Stimulated activated CD8-positive, alpha-beta memory T cell treated with anti-CD3 and anti-CD28 coated beads, Interleukin-4, amount 100 ng/mL, for 24 hours (primary cell): ENCODE data around the gene ACSM3.
"Not testable (repeated sequence)": the region's sequence is repeated elsewhere in the genome, so short reads cannot be mapped to it uniquely, and the experiment has no call there.

Experiments used
- DNase-seq: peaks from one replicate; pipeline ENCODE4 v3.0.0-alpha.2; 2020; ENCODE audit warnings: low read depth

Gene ACSM3

DNA sequence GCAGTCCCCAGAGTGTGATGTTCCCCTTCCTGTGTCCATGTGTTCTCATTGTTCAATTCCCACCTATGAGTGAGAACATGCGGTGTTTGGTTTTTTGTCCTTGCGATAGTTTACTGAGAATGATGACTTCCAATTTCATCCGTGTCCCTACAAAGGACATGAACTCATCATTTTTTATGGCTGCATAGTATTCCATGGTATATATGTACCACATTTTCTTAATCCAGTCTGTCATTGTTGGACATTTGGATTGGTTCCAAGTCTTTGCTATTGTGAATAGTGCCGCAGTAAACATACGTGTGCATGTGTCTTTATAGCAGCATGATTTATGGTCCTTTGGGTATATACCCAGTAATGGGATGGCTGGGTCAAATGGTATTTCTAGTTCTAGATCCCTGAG, 8.0 kb upstream of the ACSM3 start:
- DNase-seq: not testable (repeated sequence)

DNA sequence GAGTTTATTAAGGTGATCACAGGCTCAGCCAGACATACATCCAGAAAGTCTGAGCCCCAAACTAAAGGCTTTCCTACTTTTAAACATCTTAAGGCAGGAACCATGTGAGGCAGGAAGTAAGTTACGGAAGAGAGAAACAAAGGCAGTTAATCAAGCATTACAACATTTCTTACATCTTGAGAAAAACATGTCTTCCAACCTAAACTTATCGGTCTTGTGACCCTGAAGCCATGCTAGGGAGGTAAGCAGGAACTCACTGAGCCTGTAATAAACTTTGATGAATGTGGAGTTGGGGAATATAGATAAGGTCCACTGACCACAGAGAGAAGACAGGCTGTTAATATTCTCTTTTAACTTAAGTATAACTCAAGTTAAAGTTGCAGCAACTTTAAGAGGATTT, 3.5 kb upstream of the ACSM3 start:
- DNase-seq: no peak

DNA sequence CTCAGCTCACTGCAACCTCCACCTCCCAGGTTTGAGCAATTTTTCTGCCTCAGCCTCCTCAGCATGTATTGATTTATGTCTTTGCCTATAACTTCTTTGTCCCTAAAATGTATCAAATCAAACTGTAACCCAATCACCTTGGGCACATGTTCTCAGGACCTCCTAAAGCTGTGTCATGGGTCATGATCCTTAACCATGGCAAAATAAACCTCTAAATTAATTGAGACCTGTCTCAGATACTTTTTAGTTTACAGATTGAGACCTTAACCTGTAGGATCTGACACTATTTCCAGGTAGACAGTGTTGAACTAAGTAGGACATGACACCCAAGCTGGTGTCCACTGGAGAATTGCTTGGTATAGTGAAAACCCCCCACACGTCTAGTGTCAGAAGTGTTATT, 2.6 kb upstream of the ACSM3 start:
- no peak for DNase-seq

DNA sequence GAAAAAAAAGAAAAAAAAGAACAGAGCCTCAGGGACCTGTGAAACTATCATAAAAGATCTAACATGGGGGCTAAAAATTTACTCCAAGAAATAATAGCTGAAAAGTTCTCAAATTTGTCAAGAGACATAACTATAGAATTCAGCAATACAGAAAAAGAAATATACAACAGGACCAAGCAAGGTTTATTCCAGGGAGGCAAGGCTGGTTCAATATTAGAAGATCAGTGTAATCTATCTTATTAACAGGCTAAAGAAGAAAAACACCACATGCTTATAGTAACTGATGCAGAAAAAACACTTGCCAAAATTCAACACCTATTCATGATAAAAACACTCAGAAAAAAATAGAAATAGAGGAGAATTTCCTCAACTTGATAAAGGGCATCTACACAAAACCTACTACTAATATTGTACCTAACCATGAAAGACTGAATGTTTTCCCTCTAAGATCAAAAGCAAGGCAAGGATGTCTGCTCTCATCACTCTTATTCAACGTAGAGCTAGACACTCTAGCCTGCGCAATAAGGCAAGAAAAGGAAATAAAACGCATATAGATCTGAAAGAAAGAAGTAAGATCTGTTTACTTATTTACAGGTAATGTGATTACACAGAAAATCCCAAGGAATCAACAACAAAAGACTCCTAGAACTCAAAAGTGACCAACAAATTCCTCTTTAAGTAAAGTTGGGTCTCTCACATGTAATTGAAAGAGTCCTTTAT, 1.2 kb upstream of the ACSM3 start:
- no peak for DNase-seq

DNA sequence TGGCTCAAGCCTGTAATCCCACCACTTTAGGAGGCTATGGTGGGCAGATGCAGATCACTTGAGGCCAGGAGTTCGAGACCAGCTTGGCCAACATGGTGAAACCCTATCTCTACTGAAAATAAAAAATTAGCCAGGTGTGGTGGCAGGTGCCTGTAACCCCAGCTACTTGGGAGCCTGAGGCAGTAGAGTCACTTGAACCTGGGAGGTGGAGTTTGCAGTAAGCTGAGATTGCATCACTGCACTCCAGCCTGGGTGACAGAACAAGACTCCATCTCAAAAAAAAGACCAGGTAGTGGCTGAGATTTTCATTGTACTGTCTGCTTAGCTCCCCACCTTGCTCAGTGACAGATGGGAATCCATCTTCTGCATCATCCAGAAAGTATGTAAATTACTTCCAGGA, 634 bp downstream of the ACSM3 start:
- DNase-seq: not testable (repeated sequence)

DNA sequence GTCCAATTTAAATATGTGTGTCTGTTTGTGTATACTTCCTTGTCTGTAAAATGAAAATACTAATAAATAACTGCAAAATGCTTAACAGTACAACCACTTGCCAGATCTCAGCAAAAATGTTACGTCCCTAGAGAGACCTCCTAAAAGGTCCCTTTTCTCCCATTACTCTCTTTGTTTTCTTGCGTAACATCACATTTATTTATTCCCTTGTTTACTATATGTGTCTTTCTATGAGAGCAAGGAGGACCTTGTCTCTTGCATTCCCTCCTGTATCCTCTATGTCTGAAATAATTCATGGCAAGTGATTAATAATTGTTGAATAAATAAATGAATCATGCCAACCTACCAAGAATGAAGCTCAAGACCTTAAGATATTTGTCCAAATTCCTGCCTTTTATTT, 1.9 kb downstream of the ACSM3 start:
- no peak for DNase-seq

DNA sequence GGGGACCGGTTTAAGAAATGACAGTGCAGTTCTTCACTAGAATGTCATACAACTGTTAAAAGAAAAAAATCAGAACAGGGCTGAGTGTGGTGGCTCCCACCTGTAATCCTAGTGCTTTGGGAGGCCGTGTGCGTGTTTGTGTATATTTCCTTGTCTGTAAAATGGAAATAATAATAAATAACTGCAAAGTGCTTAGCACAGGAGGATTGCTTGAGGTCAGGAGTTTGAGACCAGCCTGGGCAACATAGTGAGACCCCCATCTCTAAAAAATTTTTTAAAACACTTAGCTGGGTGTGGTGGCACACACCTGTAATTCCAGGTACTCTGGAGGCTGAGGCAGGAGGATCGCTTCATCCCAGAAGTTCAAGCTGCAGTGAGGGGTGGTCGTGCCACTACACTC, 2.5 kb downstream of the ACSM3 start:
- no peak for DNase-seq

DNA sequence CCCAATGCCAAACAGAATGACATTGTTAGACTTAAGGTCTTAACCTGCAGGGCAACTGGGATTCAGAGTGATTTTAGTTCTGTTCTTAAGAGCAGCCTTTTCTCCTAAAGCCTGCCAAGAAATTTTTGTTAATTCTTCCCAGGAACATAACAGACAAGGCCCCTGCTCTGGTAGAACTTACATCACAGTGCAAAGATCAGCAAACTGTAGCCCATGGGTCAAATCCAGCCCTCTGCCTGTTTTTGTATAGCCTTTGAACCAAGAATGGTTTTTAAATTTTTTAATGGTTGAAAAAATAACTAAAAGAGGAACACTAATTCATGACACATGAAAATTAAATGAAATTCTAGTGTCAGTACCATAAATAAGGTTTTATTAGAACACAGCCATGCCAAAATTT, 3.8 kb downstream of the ACSM3 start:
- DNase-seq: no peak

DNA sequence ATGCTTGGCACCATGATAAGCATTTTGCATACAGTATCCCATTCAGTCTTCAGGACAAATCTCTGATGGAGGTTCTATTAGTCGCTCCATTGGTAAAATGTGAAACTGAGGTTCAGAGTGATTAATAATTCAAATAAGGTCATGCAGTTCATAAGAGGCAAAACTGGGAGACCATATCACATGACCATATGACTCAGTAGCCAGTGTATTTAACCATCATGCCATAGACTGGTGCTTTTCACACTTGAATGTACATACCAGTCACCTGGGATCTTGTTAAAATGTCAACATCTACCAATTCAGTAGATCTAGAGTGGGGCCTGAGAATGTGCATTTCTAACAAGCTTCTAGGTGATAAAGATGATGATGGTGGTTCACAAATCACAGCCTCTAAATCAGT, 4.3 kb downstream of the ACSM3 start:
- DNase-seq: no peak

DNA sequence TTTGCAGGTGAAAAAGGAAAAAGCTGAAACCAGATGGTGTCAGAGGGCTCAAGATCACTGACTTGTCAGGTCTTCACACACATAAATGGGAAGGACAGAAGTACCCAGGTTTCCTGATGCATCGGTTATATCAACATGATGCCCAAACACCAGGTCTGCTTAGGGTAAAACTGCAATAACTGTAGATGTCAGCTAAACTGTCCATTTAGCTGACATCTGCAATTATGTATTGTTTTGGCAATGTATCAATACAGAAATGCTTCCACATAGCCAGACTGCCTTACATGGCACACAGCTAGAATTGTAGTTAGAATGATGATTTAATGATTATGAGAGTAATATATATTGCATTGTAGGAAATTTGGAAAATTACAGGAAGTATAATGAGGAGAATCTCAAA, 5.0 kb downstream of the ACSM3 start:
- no peak for DNase-seq

DNA sequence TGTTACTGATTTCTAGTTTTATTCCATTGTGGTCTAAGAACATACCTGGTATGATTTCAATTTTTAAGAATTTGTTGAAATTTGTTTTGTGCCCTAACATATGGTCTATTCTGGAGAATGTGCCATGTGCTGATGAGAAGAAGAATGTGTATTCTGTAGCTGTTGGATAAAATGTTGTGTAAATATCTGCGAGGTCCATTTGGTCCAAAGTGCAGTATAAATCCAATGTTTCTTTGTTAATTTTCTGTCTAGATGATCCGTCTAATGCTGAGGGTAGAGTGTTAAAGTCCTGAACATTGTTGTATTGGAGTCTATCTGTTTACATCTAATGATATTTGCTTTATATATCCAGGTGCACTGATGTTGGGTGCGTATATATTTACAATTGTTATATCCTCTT, 9.9 kb downstream of the ACSM3 start:
- DNase-seq: no peak

DNA sequence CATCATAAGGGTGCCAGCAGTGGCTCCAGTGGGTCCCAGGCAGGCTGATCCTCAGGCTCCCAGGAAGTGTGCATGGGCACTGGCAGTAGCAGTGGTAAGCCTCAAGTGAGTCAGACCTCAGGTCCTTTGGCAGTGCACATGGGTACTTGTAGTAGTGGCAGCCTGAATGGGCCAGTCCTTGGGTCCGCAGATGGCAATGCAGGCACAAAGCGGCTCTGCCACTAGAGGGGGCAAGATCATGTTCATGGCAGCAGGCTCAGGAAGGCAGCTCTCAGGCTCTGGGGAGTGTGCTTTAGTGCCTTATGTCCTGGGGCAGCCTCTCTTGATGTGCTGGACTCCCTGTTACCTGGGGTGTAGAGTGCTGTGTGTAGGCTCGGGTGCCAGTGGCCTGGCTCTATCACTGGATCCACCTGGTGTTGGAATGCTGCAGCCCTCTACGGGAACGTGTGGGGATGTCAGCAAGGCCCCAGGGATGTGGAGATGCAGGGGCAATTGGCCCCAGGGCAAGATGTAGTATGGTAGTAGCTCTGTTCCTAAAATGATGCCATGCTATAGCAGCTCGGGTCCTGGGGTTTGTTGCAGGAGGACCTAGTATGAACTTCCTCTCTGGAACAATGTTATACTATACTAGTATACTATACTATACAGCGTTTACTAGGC, 11.0 kb downstream of the ACSM3 start:
- DNase-seq: peak; percentile 25

DNA sequence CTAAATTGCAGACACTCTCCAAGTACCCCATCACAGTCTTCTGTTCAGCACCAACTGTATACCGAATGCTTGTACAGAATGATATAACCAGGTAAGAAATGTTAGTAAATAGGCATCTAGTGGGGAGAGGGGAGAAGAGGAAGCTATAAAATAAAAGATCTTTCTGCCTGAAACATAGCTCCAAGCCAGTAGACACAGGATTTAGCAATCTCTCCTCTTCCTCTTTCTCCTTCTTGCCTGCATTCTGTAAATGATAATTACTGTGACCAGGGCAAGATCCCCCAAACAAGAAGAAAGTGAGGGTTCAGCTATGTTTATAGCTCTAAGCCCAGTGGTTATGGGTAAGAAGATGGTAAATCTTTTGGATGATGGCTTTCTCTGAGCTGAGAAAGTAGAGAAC, 17.9 kb downstream of the ACSM3 start:
- no peak for DNase-seq

DNA sequence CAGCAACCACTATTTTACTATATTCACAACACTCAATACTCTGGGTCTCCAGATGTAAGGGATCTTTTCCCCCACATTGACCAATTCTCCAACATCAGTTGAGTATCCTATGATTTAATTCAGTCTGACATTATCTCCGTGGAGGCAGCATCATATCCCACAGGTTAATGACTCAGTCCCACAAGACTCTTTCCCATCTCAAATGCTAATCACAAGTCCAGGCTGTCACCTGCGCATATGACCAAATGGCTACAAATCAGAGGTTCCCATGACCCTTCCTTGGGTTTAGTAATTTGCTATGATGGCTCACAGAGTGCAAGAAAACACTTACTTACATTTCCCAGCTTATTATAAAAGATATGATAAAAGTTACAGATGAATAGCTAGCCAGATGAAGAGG, 18.7 kb downstream of the ACSM3 start:
- no peak for DNase-seq

DNA sequence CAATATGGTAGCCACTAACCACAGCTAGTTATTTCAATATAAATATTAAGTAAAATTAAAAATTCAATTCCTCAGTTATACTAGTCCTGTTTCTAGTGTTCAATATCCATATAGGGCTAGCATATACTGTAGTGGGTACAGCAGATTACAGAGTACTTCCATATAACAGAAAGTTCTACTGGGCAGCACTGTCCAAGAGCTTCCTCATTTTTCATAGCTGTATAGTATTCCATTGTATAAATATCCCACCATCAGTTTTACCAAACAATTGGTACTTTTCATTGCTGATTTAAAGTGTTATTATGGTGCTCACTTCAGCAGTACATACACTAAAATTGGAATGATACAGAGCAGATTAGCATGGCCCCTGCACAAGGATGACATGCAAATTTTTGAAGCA, 20.4 kb downstream of the ACSM3 start:
- DNase-seq: no peak

DNA sequence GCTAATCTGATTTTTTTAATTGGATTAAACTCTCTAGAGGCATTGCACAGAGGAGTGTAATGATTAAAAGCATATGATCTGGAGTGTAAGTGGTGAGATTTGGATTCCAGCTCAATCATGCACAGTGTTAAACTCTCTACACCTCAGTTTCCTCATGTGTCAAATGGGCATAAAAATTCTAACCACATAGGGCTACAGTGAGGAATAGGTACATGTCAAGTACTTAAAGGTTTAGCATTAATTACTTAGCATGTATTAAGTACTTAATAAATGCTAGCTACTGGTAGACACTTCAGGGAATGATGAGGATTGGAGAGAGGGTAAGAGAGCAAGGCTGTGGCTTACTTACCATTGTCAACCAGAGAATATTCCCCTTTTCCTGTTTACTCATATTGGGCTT, 25.3 kb downstream of the ACSM3 start:
- DNase-seq: no peak

DNA sequence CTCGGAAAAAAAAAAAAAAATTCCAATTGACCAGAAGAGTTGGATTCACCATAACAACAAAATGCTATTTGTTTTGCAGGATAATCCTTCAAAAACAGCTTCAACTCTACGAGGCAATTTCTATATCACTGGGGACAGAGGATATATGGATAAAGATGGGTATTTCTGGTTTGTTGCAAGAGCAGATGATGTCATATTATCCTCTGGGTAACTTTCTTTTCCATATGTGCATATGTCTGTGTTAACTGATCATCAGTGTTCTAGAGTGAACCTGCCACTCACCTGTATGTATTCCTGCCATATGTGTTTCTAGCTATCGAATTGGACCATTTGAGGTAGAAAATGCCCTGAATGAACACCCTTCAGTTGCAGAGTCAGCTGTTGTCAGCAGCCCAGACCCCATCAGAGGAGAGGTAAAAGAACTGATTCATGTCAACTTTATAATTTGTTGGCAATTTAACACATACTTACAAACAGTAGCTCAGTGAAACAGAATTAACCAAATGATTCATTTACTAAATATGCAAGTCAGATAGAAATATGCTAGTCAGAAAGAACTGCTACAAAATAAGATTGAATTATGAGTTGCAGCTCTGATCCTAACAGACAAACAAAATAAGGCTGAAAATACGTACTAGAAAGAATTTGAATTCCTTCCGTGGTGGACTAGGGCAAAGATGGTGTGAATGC, 28.3 kb downstream of the ACSM3 start:
- DNase-seq: no peak

DNA sequence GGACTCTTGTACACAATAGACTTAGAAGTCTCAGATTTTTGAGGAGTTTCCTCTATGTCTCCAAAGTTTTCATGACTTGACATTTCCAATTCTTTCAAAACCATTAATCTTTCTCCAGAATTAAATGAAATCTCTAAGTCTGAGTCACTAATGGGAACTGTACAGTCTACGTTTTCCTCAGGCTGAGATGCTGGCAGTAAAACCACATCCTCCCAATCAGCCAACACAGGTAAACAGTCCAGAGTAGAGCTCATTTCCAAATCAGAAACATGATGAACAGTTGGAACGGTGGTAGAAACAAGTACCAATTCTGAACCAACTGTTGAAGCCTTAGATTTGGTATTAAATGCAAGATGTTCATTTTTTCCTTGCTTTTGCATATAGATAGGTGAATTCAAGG, 34.5 kb downstream of the ACSM3 start:
- DNase-seq: no peak

DNA sequence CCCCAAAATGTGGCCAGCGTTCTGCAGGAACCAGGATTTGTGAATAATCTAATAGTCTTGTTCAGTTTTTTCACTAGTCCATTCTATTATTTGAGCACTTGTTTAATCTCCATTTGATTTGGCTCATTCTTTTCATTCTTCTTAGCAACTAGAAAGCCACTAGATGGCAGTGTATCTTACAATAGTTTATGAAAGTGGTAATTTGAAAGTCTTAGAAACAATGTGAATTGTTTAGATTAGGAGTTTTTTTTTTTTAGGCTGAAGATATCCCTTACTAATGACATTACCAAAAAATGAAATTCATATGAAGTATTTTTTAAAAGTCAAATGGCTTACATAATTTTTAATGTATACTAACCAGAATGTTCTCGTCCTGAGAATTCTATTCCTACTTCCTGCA, 35.8 kb downstream of the ACSM3 start:
- DNase-seq: no peak

DNA sequence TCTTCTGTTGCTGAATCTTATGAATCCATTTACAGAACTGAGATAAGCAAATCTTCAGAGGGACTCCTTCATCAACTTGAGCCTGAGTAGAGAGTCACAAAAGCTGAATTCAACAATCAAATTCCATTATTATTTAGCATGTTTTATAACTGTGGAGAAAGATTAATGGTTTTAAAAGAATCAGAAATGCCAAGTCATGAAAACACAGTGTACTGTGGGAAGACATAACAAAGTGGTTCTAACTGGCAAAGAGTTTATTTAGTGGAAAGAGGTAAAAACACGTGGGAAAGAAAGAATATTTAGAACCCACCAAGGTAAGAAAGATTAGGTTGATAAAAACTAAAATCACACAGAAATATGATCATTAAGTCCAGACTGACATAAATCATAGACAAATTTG, 37.5 kb downstream of the ACSM3 start:
- DNase-seq: no peak

DNA sequence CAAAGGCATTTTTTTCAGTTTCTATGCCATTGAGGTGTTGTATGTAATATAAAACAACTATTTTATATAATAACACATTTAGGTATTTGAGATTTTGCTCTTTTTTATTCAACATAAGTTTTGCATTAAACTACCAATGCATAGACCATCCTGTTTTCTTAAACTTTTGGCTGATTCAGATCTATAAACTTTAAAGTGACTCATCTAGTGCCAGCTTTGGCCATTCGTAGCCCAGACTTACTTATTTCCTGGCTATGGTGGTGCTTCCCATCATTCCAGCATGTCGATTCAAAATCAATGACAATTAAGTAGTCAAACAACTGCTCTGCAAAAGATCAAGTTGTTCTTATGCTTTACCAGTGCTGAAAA, 39.4 kb downstream of the ACSM3 start:
- no peak for DNase-seq

DNA sequence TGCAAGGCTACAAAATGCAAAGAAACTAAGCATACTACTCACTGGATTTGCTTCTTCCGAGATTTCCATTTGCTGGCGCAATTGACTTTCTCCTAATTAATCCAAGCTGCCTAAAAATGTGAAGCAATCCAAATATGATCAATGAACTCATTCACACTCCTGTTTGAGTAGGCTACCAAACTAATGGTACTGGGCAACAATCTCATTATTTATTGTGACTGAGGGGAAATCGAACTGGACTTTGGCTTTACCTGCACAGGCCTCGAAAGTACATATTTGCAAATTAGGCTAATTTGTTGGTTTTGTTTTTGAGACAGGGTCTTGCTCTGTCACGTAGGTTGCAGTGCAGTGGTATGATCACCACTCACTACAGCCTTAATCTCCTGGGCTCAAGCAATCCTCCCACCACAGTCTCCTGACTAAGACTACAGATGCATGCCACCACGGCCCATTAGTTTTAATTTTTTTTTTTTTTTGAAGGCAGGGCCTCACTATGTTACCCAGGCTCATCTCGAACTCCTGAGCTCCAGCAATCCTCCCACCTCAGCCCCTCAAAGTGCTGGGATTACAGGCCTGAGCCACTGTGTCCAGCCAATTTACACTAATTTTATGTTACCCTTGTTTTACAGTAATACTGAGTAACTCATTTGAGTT, 39.9 kb downstream of the ACSM3 start:
- DNase-seq: no peak

DNA sequence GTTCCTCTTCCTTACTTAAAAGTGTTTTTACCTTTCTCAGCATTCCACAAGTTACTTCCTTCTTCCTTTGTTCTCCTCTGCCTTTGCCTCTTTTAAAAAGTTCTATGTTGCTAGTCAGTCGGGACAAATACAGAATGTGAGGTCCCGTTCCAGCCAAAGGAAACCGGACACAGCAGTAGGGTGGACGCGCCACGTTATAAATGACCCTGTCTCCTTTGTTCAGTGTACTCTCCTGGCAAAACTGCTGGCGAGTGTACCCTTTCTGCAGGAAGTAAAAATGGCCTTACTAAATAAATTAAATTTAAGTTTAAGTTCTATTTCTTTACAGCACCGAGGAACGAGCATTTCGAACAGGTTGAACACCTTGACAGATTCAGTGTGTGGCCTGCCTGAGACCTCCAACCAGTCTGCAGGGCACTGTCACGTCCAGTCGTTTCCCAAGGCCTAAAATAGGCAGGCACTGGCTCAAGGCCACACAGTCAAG, 41.9 kb downstream of the ACSM3 start:
- not testable (repeated sequence) for DNase-seq
